SK-N-SH treated with all-trans-retinoic acid at 6 μM for 48 hours (cell line): Measurements from ENCODE around the gene RFX4.

ENCODE experiments used
- CSDC2 ChIP-seq: fragments of 250-450 bp; sonication (Bioruptor Pico); IDR thresholded peaks from 2 replicates; pipeline ENCODE4 v1.5.0; 2020; ENCODE audit warnings: mild to moderate bottlenecking, moderate library complexity
- GLIS3 ChIP-seq: fragments of 250-450 bp; sonication (Bioruptor Pico); IDR thresholded peaks from 2 replicates; pipeline ENCODE4 v1.5.0; 2020; ENCODE audit warnings: mild to moderate bottlenecking, moderate library complexity
- ISL1 ChIP-seq: fragments of 250-450 bp; sonication (Bioruptor Pico); IDR thresholded peaks from 2 replicates; pipeline ENCODE4 v2.1.2; 2022; ENCODE audit warnings: mild to moderate bottlenecking, moderate library complexity
- OSR1 ChIP-seq: fragments of 250-450 bp; sonication (Bioruptor Pico); IDR thresholded peaks from 2 replicates; pipeline ENCODE4 v1.8.0; 2022; ENCODE audit warnings: moderate library complexity, mild to moderate bottlenecking, inconsistent platforms
- POU6F1 ChIP-seq: fragments of 250-450 bp; sonication (Bioruptor Pico); IDR thresholded peaks from 2 replicates; pipeline ENCODE4 v1.8.0; 2021; ENCODE audit warnings: low read depth, mild to moderate bottlenecking, moderate library complexity, borderline replicate concordance
- PPARA ChIP-seq: fragments of 250-450 bp; sonication (Bioruptor Pico); IDR thresholded peaks from 2 replicates; pipeline ENCODE4 v1.5.0; 2020; ENCODE audit warnings: mild to moderate bottlenecking, borderline replicate concordance
- RARB ChIP-seq: fragments of 250-450 bp; sonication (Bioruptor Pico); IDR thresholded peaks from 2 replicates; pipeline ENCODE4 v1.8.0; 2021; ENCODE audit warnings: mild to moderate bottlenecking, moderate library complexity
- TF ChIP-seq, protein P1 (sequence below): fragments of 250-450 bp; sonication (Bioruptor Pico); IDR thresholded peaks from 2 replicates; pipeline ENCODE4 v1.5.0; 2020; ENCODE audit warnings: mild to moderate bottlenecking, moderate library complexity
- TF ChIP-seq, protein P2 (sequence below): fragments of 250-450 bp; sonication (Bioruptor Pico); IDR thresholded peaks from 2 replicates; pipeline ENCODE4 v1.5.1; 2020; ENCODE audit warnings: low read depth, mild to moderate bottlenecking, moderate library complexity

GRCh38 chr12:106673141-106673540 lies 90.3 kb downstream of the RFX4 start:
- TF ChIP-seq POU6F1 (CRISPR knock-in tag) (no peak), RARB (no peak), PPARA (CRISPR knock-in tag) (no peak), CSDC2 (no peak), OSR1 (CRISPR knock-in tag) (no peak), ISL1 (CRISPR knock-in tag) (no peak), GLIS3 (CRISPR knock-in tag) (no peak)
- TF ChIP-seq, protein P1, sequence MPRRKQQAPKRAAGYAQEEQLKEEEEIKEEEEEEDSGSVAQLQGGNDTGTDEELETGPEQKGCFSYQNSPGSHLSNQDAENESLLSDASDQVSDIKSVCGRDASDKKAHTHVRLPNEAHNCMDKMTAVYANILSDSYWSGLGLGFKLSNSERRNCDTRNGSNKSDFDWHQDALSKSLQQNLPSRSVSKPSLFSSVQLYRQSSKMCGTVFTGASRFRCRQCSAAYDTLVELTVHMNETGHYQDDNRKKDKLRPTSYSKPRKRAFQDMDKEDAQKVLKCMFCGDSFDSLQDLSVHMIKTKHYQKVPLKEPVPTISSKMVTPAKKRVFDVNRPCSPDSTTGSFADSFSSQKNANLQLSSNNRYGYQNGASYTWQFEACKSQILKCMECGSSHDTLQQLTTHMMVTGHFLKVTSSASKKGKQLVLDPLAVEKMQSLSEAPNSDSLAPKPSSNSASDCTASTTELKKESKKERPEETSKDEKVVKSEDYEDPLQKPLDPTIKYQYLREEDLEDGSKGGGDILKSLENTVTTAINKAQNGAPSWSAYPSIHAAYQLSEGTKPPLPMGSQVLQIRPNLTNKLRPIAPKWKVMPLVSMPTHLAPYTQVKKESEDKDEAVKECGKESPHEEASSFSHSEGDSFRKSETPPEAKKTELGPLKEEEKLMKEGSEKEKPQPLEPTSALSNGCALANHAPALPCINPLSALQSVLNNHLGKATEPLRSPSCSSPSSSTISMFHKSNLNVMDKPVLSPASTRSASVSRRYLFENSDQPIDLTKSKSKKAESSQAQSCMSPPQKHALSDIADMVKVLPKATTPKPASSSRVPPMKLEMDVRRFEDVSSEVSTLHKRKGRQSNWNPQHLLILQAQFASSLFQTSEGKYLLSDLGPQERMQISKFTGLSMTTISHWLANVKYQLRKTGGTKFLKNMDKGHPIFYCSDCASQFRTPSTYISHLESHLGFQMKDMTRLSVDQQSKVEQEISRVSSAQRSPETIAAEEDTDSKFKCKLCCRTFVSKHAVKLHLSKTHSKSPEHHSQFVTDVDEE (CRISPR knock-in tag) = no peak
- TF ChIP-seq, protein P2, sequence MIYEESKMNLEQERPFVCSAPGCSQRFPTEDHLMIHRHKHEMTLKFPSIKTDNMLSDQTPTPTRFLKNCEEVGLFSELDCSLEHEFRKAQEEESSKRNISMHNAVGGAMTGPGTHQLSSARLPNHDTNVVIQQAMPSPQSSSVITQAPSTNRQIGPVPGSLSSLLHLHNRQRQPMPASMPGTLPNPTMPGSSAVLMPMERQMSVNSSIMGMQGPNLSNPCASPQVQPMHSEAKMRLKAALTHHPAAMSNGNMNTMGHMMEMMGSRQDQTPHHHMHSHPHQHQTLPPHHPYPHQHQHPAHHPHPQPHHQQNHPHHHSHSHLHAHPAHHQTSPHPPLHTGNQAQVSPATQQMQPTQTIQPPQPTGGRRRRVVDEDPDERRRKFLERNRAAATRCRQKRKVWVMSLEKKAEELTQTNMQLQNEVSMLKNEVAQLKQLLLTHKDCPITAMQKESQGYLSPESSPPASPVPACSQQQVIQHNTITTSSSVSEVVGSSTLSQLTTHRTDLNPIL = no peak
